ENCODE data around the gene ANKS1A.

GRCh38 chr6:34967461-34967860 is 78.4 kb downstream of the ANKS1A start:
- TF ChIP-seq ZNF677 (tag by site-specific recombination; IDR thresholded peaks at IDR 0.05) = no peak
- TF ChIP-seq, protein P1, sequence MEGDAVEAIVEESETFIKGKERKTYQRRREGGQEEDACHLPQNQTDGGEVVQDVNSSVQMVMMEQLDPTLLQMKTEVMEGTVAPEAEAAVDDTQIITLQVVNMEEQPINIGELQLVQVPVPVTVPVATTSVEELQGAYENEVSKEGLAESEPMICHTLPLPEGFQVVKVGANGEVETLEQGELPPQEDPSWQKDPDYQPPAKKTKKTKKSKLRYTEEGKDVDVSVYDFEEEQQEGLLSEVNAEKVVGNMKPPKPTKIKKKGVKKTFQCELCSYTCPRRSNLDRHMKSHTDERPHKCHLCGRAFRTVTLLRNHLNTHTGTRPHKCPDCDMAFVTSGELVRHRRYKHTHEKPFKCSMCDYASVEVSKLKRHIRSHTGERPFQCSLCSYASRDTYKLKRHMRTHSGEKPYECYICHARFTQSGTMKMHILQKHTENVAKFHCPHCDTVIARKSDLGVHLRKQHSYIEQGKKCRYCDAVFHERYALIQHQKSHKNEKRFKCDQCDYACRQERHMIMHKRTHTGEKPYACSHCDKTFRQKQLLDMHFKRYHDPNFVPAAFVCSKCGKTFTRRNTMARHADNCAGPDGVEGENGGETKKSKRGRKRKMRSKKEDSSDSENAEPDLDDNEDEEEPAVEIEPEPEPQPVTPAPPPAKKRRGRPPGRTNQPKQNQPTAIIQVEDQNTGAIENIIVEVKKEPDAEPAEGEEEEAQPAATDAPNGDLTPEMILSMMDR (tag by site-specific recombination; IDR thresholded peaks at IDR 0.05) = no peak
- no peak for TF ChIP-seq ZNF585B (tag by site-specific recombination; IDR thresholded peaks at IDR 0.05)
- no peak for TF ChIP-seq REST (tag by site-specific recombination; IDR thresholded peaks at IDR 0.05)
- TF ChIP-seq ZSCAN30 (tag by site-specific recombination; IDR thresholded peaks at IDR 0.05) = no peak
- no peak for TF ChIP-seq ZNF174 (tag by site-specific recombination; IDR thresholded peaks at IDR 0.05)
- no peak for TF ChIP-seq ZNF274 (IDR thresholded peaks at IDR 0.05; ENCODE audit: low read length)
- TF ChIP-seq ZNF274 (tag by site-specific recombination; IDR thresholded peaks at IDR 0.05; ENCODE audit: borderline replicate concordance) = no peak

Data from HEK293 (cell line).